OCI-LY3 (cell line): ENCODE results near the gene MBL2.

Experiments used
- H2AFZ ChIP-seq: fragments of 200-600, 300-600 bp; shearing (Covaris generic); 2 replicates; pipeline ENCODE4 v1.6.0; 2014; ENCODE audit warnings: antibody characterized with exemption, low read depth, low read length
- H3K27ac ChIP-seq: fragments of 200-600, 300-600 bp; sonication (generic); 2 replicates; pipeline ENCODE4 v1.5.1; 2014; ENCODE audit warnings: mild to moderate bottlenecking, low read length, moderate library complexity, mixed read lengths
- H3K27me3 ChIP-seq: fragments of 200-600, 300-600 bp; sonication (generic); 2 replicates; pipeline ENCODE4 v1.6.1; 2014; ENCODE audit warnings: low read depth, low read length, mixed read lengths
- H3K36me3 ChIP-seq: fragments of 200-600, 300-600 bp; sonication (generic); replicated peaks from 2 replicates; pipeline ENCODE3; 2014; ENCODE audit warnings: low read depth, low read length, mixed read lengths
- H3K4me1 ChIP-seq: fragments of 300-600, 200-600 bp; sonication (generic); 2 replicates; pipeline ENCODE4 v1.6.1; 2014; ENCODE audit warnings: low read length, mixed read lengths
- H3K4me2 ChIP-seq: fragments of 200-600, 300-600 bp; sonication (generic); 2 replicates; pipeline ENCODE4 v1.6.1; 2014; ENCODE audit warnings: low read length, mixed read lengths
- H3K4me3 ChIP-seq: fragments of 300-600, 200-600 bp; sonication (generic); 2 replicates; pipeline ENCODE4 v1.5.1; 2014; ENCODE audit warnings: antibody characterized with exemption, mild to moderate bottlenecking, low read length, moderate library complexity
- H3K79me2 ChIP-seq: fragments of 300-600, 200-600 bp; shearing (Covaris generic); 2 replicates; pipeline ENCODE4 v1.6.1; 2014; ENCODE audit warnings: mild to moderate bottlenecking, low read length, mixed read lengths
- H3K9ac ChIP-seq: fragments of 300-600, 200-600 bp; shearing (Covaris generic); 2 replicates; pipeline ENCODE4 v1.6.0; 2014; ENCODE audit warnings: mild to moderate bottlenecking, low read length, moderate library complexity
- H3K9me3 ChIP-seq: fragments of 200-600, 300-600 bp; shearing (Covaris generic); 2 replicates; pipeline ENCODE4 v1.6.1; 2014; ENCODE audit warnings: low read length, mixed read lengths; ENCODE audit not compliant: insufficient read depth
- H4K20me1 ChIP-seq: fragments of 200-600, 300-600 bp; sonication (generic); 2 replicates; pipeline ENCODE4 v1.6.1; 2016; ENCODE audit warnings: low read length, mixed read lengths; ENCODE audit not compliant: insufficient read depth
- CTCF ChIP-seq: fragments of 200-600, 300-600 bp; sonication (generic); IDR thresholded peaks from 2 replicates; pipeline ENCODE4 v1.5.1; 2014; ENCODE audit warnings: antibody characterized with exemption, low read length, low read depth
- EZH2phosphoT487 ChIP-seq: fragments of 200-600 bp; shearing (Covaris generic); IDR thresholded peaks from 2 replicates; pipeline ENCODE4 v1.6.1; 2018; ENCODE audit warnings: antibody characterized with exemption, mixed run types, low read depth

Gene MBL2

GRCh38 chr10:52782554-52782953 lies 10.0 kb upstream of the MBL2 start:
- Histone ChIP-seq H3K4me2 (no peak overlapping the region), H3K27me3 (no peaks in the 10 kb centered on the region), H2AFZ (no peak overlapping the region), H3K4me1 (no peaks in the 10 kb centered on the region), H3K9ac (no peak overlapping the region), H3K9me3 (no peaks in the 10 kb centered on the region), H3K4me3 (no peak overlapping the region), H3K79me2 (no peaks in the 10 kb centered on the region), H4K20me1 (no peaks in the 10 kb centered on the region), H3K36me3 (no peaks in the 10 kb centered on the region), H3K27ac (no peak overlapping the region)
- TF ChIP-seq CTCF (no peak), EZH2phosphoT487 (no peak)

DNA sequence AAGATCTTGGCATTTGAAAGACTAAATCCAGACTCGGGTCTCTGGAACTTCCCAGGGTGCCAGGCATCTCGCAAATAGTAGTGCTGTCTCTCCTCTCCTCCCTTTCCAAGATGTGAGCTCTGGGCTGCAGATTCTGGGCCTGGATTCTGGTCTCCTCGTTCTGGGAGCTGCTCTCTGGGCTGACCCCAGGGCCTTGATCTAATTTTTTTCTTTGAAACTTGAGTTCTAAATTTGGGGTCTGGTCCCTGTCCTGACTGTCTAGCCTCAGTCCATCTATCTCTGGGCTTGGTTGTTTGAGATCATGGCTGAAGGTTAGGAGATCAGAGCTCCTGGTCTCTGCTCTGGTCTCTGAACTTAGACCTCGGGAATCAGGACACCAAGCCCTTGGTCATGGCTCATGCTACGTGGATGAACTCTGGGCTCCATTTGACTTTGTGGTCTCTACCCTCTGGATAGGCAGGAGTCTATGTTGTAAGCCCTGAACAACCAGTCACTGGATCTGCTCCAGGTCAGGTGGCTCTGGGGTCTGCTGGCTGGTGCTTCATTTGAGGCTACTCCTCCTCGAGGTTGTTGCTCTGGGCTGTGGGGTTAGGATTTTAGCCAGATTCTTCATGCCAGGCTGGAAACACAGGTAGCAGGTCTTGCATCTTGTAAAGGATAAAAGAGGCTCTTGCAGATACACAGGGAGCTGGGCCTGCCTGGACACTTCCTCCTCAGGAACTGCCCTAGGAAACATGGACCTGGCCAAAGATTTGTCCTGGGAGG lies 8.0 kb upstream of the MBL2 start:
- H2AFZ ChIP-seq: no peak overlapping the region
- H3K27ac ChIP-seq: no peak overlapping the region

GRCh38 chr10:52779541-52780390 lies 7.2 kb upstream of the MBL2 start:
- H3K9me3 ChIP-seq: no peaks in the 10 kb centered on the region
- no peaks in the 10 kb centered on the region for H3K36me3 ChIP-seq
- H3K4me2 ChIP-seq: no peak overlapping the region
- no peaks in the 10 kb centered on the region for H3K79me2 ChIP-seq
- H3K4me1 ChIP-seq: no peaks in the 10 kb centered on the region
- no peak overlapping the region for H3K27ac ChIP-seq
- H4K20me1 ChIP-seq: no peaks in the 10 kb centered on the region
- H3K9ac ChIP-seq: no peak overlapping the region
- H2AFZ ChIP-seq: no peak overlapping the region
- H3K4me3 ChIP-seq: no peak overlapping the region
- TF ChIP-seq EZH2phosphoT487: no peak
- TF ChIP-seq CTCF: peak; percentile 77
- H3K27me3 ChIP-seq: no peaks in the 10 kb centered on the region

More for the DNA sequence above, 8.0 kb upstream of the MBL2 start:
- Histone ChIP-seq H3K9me3 (no peaks in the 10 kb centered on the region), H3K9ac (no peak overlapping the region), H4K20me1 (no peaks in the 10 kb centered on the region), H3K4me3 (no peak overlapping the region), H3K36me3 (no peaks in the 10 kb centered on the region), H3K4me2 (no peak overlapping the region), H3K4me1 (no peaks in the 10 kb centered on the region), H3K79me2 (no peaks in the 10 kb centered on the region), H3K27me3 (no peaks in the 10 kb centered on the region)
- TF ChIP-seq EZH2phosphoT487: no peak
- TF ChIP-seq CTCF: no peak

- H3K4me2 ChIP-seq: no peak overlapping the region
- H2AFZ ChIP-seq: no peak overlapping the region
- no peak for TF ChIP-seq EZH2phosphoT487
- peak; percentile 38 for TF ChIP-seq CTCF
- no peaks in the 10 kb centered on the region for H3K79me2 ChIP-seq
- H3K4me3 ChIP-seq: no peak overlapping the region
- H4K20me1 ChIP-seq: no peaks in the 10 kb centered on the region
- H3K4me1 ChIP-seq: no peaks in the 10 kb centered on the region
- no peak overlapping the region for H3K27ac ChIP-seq
- no peaks in the 10 kb centered on the region for H3K9me3 ChIP-seq
- H3K36me3 ChIP-seq: no peaks in the 10 kb centered on the region
- H3K9ac ChIP-seq: no peak overlapping the region
- H3K27me3 ChIP-seq: no peaks in the 10 kb centered on the region
Observed at GRCh38 chr10:52778511-52779392, 6.2 kb upstream of the MBL2 start.
